Glomerular endothelial cell (primary cell): ENCODE data around the gene CDH22. TPM values are rescaled to one million over a fixed set of nuclear protein-coding genes. Genes with fewer than 3 reads are reported as not detected.

Experiments
- DNase-seq: peaks from one replicate; pipeline ENCODE4 v3.0.0-alpha.2; 2011; ENCODE audit warnings: low read depth, low spot score; ENCODE audit errors: extremely low read depth
- total RNA-seq: library from RNA; depleted of rRNA; stranded (reverse); fragments of >200 nt; gene quantifications from 2 replicates; pipeline ENCODE4 v1.2.3, GENCODE V29; 2015

CDH22 gene
- total RNA-seq, 1 donor from 2014 or later, result 0.06 TPM

DNA sequence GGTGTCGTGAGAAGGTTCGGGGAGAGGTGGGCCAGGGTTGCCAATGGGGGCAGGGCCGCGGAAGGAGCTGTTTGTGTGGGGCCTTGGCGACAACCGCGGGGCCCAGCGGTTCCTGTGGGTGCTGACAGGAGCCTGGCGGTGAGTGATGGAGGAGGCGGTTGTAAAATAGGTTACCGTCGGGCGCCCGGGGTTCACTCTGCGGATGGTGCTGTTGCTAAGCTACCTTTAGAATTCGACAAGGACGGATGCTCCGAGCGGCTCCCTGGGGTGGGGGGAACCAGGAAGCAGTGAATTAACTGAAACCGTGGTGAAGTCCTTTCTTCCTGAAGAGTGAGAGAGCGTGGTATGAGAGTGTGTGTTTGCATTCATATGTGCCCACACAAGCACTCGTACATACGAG lies 61.7 kb downstream of the CDH22 start:
- no peak for DNase-seq

DNA sequence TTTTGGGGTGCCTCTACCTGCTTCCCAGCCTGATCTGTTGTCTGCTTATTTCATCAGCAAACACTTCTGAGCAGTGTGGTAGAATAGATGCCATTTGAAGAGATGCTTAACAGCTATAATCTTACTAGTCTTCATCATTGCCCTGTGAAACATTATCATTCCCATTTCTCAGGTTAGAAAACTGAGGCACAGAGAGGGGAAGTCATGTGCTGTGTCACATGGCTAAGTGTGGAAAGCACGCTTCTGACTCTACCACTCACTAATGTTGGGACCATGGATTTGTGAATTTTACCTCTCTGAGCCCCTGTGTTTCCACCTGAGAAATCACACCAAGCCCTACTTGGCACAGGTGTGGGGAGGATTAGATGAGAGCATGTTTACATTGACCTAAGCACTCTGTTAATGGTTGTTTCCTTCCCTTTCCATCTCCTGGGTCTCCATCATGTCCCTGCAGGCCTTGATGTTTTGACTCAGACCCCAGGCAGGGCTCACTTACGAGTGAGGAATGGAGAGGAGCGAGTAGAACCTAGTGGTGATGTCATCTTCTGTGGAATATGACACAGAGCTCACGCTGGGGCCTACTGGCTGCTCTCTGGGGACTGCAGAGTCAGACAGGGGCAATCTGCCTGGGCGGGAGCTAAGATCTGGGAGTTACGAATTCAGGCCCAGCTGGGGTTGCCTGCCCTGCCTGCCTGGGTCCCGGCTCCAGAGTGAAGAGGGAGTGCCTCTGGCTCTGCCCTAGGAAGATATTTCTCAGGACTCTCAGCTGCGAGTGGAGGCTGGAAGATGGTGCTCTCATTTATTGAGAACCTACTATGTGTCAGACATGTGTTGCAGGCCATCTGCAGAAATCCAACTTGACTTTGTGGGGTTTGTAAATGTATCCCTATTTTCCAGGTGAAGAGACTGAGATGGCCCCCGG lies 64.3 kb downstream of the CDH22 start:
- no peak for DNase-seq

DNA sequence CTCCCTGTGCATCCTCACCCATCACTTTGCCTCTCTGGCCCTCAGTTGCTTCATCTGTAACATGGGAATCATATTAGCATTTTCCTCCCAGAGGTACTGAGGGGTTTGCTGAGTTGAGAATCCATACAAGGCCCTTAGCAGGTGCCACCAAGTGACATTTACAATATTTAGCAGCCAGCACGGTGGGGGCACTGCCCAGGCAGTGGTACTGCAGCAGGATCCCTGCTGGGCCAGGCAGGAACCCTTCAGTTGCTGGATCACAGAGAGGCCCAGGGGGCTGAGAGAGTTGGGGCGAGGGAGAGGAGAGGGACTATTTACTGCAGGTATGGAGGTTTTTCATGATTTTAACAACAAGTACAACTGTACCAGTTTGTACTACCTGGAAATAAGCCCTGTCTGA lies 65.9 kb downstream of the CDH22 start:
- no peak for DNase-seq

DNA sequence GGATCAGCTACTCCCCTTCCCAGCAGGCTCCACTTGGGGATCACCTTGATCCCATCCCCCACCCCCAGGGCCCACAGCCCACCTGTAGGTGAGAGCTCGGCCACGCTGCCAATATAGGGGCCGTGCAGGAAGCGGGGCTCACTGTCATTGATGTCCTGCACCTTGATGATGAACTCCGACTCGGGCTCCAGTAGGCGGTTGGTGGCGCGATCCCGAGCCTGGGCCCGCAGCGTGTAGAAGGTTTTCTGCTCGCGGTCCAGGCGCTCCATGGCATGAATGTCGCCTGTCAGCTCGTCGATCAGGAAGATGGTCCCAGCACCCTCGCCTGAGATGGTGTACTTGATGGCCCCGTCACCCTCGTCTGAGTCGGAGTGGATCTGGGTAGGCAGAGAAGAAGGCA lies 67.4 kb downstream of the CDH22 start:
- DNase-seq, result no peak

DNA sequence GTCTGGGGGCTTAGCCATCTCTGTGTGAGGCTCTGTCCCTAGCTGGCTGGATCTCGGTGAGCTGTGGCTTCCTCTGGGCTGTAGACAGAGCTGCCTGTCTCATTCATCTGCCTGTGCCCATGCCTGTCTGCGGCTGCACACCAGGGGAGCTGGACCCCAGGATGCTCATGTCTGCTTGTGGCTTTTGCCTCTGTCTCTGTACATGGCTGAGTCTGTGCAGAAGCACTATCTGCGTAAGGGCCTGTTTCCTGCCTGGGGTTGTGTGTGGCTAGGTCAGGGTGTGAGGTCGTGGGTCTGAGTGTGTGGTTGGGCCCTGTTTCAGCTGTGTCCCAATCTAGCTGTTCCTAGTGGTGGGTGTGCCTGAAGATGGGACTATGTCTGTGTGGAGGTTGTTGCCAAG lies 68.2 kb downstream of the CDH22 start:
- no peak for DNase-seq

DNA sequence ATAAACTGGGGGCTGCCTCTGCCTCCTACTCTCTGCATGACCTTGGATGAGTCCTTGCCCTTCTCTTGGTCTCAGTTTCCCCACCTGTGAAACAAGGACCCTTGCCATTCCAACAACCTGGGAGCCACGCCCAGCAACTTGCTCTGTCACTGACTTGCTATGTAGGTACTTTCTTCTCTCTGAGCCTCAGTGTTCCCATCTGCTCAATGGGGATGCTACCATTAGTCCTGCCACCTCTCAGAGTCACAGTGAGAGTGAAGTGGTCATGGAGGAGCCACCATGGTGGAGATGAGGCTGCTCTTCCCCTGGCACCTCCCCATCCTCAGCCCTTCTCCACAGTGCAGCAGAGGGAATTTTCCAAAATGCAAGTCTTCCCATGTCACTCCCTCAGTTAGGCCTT lies 70.6 kb downstream of the CDH22 start:
- no peak for DNase-seq

DNA sequence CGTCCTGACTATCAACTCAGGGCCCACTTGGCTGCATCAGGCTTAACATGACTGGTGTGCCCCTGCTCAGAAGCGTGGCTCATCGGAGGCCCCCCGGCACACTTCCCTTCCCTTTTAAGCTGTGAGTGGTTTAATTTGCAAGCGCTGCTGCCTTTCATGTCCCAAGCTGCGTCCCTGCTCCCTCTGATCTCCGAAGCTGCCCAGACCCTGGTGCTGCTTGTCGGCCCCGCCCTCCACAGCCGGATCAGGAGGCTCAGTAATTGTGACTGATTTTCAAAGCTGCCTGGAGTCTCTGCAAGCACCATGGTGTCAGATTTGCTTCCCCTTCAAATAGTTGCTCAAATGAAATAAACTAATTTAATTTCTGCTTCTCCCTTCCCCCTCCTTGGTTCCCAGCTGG lies 71.1 kb downstream of the CDH22 start:
- DNase-seq, result no peak

DNA sequence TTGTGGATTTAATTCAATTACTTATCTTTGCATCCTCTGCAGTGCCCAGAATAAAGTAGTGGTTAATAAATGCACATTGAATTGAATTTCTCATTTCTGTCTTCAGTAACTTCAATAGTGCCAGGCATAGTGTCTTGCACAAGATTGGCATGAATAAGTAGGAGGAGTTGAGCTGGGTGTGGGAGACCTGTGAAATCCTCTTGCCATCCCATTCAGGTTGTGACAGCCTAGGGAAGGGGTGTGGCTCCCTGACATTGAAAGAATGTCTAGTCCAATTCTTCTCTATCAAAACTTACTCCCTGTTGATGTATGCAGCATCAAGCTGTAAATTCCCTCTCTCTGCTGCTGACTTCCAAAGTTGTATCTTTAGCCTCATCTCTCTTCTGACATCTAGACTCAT lies 73.2 kb downstream of the CDH22 start:
- no peak for DNase-seq

DNA sequence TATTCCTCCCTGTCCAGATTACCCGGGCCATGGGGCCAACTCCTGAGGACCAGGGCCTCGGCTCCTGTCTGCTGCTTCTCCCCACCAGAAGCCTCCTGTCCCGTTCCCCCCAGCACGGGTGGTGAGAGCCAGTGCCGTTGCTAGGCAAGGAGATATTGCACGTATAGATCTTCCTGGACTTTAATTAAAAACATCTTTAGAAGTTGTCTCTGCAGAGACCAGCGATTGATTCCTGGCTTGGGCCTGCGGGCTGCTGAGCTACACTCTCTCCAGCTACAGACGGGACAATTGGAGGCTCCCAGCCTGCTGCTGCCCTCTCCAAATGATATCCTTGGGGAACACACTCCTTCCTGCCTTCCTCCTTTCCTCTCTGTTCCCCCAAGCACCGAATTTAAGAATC lies 74.6 kb downstream of the CDH22 start:
- no peak for DNase-seq

DNA sequence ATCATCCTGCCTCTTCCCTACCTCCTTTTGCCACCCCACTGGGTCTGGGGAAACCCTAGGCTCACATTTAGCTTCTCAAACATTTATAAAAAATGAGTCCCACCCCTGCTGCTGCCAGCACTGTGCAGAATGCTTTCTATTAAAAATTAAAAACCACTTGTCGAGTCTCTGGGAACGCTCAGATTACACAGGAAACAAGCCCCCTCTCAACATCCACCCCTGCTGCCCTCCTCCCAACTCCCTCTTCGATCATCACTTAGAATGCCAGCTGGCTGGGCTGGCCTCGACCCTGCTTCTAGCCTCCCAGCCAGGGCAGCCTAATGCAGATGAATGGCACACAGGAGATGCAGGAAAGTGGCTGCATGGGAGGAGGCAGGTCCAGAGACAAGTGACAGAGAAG lies 75.8 kb downstream of the CDH22 start:
- DNase-seq, result no peak

DNA sequence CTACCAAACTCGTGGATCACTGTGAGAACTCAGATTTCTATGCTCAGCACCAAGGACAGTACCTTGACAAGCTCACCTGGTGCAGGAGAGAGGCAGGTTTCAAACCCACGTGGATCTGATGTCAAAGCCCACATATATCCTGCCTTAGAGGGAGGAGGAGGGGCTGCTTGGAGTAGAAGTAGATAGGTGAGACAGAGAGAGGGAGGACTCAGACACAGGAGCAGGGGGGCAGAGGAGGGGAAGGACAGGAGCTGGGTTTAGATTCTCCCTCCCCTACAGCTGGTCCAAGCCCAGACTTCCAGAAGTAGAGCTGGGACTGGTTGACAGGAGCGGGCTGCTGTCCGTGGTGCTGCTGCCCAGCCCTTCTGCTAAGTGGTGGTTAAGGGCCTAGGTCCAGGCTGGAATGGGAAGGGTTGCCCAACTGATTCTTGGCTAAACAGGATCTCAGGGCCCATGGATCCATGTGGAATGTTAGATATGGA lies 77.5 kb downstream of the CDH22 start:
- no peak for DNase-seq

DNA sequence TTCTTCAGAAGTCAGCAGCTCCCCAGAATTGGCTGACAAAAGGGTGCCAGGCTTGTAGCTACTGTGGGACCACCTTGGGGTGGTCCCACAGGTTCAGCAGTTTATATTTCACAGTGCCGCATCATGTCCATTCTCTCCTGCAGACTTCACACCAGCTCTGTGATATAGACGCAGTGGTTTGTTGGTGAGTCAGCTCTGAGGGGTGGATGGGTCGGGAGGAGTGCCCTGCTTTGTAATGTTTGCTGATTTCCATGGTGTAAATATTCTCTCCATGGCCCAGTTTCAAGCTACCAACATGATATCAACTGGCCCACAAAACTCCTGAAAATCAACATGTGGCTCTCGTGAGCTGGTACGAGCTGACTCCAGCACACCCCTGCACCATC lies 78.2 kb downstream of the CDH22 start:
- DNase-seq, result no peak

DNA sequence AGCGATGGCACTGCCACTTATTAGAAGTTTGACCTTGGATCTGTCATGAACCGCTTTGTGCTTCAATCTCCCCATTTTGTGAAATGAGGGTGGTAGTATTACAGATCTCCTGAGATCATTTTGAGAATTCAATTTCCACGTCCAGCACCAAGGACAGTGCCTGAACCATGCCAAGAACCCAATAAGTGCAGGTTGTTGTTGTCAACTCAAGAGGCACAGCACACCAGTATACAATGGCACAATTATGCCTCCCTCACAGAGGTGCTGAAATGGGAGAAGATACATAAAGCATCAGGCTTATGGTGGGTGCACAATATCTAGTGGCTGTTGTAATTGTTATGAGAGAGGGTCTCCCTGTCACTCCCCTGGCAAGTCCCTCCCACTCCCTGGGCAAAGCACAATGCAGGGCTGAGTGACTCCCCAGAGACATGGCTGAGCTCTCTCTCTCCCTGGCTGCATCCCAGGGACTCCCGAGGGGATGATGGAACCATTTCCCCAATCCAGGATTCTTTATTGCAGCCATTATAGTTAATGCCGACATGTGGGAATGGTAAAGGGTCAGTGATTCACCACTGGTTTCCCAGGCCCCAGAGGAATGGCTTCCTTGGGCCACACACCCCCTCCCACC lies 78.7 kb downstream of the CDH22 start:
- DNase-seq, result no peak

DNA sequence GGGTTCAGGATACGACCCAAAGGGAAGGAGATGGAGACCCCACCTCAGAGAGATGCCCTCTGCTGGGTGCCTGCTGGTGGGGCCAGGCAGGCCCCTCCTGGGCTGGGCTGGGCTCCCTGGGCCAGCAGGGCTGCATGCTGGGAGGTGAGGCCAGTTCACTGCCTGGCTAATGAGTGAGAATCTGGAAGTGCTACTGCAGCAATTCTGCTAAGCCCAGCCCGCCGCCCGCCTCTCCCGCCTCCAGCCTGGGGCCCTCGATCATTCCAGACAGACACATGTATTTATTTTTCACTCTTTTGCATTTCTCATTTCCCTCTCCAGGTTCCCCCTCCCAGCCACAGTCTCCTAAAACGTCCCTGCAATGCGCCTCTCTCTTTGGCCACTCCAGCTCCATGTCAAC lies 79.6 kb downstream of the CDH22 start:
- DNase-seq, result no peak

DNA sequence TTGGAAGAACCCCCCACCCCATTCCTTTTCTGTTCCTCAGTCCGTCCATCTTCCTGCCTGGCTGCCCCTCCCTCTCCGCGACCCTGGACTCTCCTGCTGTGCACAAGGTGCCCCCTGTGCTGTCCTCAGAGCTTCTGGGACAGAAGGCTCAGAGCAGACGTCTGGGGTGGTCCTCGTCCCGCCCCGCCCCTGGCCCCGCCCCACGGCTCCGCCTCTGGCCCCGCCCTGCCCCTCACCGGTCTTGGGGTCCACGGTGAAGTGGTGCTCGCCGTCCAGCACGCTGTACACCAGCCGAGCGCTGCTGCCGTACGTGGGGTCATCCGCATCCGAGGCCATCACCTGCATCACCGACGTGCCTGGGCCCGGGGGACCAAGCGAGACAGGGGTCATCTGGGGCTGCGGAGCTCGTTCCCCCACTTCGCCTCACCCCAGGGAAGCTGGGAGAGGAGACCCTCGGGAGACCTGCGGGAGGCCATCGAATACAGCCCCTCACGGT lies 81.0 kb downstream of the CDH22 start:
- no peak for DNase-seq

DNA sequence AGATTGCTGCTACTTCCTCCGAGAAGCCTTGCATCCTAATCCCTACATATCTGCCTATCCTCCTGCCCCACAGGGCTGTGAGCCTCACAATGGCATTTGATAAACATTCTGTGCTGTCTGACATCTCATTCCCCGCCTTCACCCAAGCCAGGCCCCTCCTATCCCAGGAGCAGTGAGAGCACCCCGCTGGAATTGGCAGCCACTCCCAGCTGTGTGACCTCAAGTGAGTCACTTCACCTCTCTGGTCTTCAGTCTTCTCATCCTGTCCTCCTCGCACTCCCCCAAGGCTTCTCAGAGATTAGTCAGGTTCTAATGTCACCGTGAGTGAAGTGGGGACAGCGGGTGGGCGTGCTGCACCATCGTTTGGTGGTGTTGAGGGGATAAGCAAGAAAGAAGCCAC lies 81.7 kb downstream of the CDH22 start:
- no peak for DNase-seq

DNA sequence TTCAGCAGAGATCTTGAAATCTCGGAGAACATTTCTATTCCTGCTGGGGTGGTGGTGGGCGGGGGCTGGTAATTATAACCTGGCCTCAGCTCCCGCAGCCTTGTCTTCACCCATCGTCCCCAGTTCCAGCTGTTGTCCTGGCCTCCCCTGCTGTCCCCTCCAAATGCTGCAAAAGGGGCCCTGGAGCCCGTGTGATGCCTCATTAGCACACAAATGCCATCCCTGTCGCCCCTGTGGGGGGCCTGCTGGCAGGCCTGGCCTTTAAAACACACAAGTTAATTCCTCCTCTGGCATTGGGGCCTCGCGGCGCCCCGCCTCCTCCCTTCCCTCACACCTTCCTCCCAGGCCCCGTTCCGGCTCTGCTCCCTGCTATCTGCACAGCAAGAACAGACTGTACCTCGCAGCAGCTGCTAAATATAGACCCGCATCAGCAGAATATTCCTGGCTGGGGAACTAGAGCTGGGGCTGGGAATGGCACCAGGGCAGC lies 85.7 kb downstream of the CDH22 start:
- no peak for DNase-seq

DNA sequence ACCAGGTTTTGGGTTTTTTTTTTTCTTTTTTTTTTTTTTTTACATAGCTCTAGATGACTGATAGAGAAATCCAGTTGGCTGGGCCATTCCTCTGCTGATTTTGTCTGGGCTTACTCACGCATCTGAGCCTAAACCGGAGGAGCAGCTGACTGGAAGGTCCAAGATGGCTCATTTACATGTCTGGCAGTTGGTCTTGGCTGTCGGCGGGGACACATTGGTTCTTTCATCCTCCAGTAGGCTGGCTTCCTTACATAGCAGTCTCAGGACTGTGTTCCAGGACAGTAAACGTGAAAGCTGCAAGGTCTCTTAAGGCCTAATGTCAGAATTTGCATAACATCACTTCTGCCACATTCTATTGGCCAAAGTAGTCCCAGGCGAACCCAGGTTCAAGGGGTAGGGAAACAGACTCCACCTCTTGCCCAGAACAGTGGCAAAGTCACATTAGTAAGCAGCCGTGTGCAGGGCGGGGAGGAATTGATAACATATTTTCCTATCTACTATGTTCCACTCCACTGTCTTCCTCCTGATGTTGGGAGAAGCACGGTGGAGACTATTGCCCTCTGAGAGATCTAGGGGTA lies 87.0 kb downstream of the CDH22 start:
- DNase-seq, result no peak

DNA sequence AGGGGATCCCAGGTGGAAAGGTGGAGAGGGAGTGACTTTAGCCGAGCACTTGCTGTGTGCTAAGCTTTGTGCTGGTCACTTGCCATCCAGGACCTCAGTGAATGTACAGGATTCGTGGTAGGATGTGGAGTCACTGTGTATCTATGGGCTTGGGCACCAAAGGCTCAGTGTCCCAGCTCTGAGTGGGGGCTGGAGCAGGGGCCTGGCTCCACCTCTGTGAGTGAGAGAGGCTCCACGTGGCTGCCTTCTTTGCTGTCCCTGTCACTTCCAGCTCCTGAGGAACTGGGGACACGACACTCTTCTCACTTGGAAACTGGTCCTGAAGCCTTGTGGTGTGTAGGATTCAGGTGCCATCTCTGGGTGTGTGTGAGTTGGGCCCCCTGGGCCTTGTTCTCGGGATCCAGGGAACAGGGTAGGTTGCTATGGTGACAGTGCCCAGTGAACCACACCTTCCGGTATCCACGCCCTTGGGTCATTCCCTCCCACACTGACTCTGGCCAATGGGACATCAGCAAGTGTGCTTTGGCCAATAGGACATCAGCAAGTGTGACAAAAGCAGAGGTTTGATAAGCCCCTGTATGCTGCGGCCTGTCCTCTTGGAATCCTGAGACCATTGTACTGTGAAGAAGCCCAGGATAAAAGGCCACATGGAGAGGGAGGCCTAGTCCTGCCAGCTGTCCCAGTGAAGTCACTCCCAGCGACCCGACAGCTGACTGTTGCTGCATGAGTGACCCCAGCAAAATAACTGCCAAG lies 87.7 kb downstream of the CDH22 start:
- no peak for DNase-seq

DNA sequence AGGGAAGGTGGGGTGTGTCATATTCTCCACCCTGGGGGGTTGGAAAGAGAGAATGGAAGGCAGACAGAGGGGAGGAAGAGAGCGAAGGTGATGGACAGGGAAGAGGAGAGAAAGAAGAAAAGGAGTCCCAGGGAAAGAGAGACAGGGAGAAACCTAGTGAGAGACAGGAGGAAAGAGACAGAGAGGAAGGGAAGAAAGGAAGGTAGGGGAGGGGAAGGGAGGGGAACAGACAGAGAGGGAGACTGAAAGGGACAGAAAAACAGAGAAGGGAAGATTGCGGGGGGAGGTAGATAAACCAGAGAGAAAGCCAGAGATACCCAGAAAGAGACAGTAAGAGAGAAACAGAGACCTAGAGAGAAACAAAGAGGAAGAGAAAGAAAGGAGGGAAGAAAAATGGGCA lies 88.4 kb downstream of the CDH22 start:
- no peak for DNase-seq

DNA sequence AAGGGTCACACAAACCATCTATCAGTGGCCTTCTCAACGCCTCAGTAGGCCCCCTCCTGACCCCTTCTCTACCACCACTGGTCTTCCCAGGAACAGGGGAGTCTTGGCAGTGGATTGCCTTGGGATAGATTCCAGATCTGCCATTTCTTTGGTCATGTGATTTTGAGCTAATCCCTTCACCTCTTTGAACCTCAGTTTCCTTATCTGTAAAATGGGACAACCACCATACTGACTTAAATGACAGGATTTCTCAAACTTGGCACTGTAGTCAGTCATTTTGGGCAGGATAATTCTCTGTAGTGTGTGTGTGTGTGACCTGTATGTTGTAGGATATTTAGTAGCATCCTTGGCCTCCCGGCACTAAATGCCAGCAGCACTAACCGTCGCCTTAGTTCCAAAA lies 89.1 kb downstream of the CDH22 start:
- DNase-seq, result no peak
